NCI-H524 (cell line): Measurements from ENCODE around the gene DNAJB5.
"Not testable (repeated sequence)": the region's sequence is repeated elsewhere in the genome, so short reads cannot be mapped to it uniquely, and the experiment has no call there.

ENCODE experiments used
- DNase-seq, 2 experiments: peaks; one replicate each; lab custom pipeline; 2025; lab: John Stamatoyannopoulos, UW

DNAJB5 gene

DNA sequence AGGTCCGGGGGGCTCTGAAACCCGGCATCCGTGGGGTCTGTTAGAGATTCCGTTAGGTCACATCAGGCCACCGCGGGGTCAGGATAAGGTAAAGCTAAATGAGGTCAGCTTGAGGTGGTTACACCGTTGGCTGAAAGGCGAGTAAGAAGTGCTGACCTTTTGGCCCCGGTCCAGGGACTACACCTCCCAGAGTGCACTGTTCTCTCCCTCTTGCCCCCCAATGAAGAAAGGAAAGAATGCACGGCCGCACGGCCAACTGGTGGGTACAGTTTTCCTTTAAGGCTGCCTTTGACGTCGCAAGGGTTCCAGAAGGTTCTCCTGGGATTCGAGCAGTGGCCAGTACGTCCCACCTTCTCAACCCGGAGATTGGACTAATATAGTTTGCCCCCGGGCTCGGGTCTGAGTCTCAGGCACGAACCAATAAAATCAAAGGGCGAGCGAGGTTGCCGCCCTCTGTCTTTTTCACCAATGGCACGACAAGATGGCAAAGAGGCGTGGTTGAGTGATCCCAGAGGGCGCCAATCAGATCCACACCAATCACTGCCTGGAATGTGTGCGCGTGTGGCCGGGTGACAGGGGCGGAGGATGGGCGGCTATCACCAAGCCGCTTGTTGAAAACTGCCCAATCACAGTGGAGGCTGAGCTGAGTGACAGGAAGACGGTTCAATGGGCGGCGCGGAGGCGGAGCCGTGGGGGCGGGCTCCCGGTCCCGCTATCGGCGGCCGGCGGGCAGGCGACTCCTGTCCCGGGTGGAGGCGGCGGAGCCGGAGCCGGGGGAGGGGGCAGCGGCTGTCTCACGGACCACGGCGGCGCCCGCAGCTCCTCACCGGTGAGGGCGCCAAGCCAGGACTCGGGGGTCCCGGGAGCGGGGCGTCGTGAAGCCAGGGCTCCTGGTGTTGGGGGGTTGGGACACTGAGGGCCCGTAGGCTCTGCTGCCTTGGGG lies at the start of gene DNAJB5:
DNAJB5 (plus strand) TSS at position 743 of the 943 bp plus-strand sequence. CDS start 886 bp downstream, outside the sequence.
- peak; percentile 98 for DNase-seq

- not testable (repeated sequence) for DNase-seq
These were observed 49.6 kb upstream of the DNAJB5 start for GRCh38 chr9:34939989-34940388.

GRCh38 chr9:34948451-34948850 lies 41.1 kb upstream of the DNAJB5 start:
- no peak for DNase-seq

- DNase-seq, result no peak
These were observed 35.3 kb upstream of the DNAJB5 start for GRCh38 chr9:34954225-34954624.

GRCh38 chr9:34956066-34956465 lies 33.5 kb upstream of the DNAJB5 start:
- DNase-seq, result not testable (repeated sequence)

GRCh38 chr9:34956648-34957047 lies 32.9 kb upstream of the DNAJB5 start:
- DNase-seq, result no peak

- DNase-seq, result peak in 1 of 2 experiments; percentile 28
These were observed 31.8 kb upstream of the DNAJB5 start, which contains the start of gene PHF24 for GRCh38 chr9:34957492-34958410. PHF24 (plus strand) TSS chr9:34958285; CDS start chr9:34971299, 13,014 bp downstream.

DNA sequence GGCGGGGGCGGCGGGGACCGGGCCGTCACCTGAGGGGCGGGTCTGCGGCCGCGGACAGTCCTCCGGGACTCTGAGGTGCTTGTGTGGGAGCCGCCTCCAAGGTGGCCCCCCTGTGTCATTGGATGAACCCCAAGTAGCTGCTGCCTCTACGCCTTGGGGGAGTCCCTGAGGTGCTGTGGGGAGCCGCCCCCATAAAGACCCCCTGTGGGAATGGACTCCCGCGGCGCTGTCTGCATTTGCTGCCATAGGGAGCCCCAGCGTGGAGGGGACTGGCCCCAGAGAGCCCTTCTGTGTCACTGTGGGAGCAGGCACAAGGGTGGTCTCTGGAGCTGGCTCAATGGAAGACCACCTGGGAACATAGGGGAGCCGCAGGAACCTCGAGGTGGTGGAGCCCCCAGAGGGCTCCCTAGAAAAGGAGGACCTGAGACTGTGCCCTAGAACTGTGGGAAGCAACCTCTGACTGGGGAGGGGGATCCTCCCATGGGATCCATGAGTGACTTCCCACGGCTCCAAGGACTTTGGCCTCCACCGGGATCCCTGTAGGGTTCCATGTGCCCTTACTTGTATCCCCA lies 31.0 kb upstream of the DNAJB5 start:
- no peak for DNase-seq

- DNase-seq, result no peak
These were observed 30.1 kb upstream of the DNAJB5 start for GRCh38 chr9:34959461-34959860.

GRCh38 chr9:34961574-34962490 lies 27.7 kb upstream of the DNAJB5 start:
- no peak for DNase-seq

DNA sequence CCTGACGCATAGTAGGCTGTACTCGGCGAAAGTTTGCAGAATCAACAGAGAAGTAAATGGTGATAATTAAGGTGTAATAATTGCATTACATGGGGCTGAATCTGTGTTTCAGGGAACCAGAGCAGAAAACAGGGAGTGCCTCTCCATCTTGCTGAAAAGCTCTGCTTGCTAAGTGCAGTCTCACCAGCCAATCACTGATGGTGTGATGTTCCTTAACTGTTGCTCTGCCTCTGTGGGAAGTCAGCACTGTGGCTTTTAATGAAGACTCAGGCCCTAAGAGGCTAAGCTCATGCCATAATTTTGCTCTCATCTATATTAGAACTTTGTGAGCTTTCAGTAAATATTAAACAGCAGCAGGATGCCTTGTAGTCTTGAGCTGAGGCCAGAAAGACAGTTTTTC lies 27.0 kb upstream of the DNAJB5 start:
- no peak for DNase-seq

- DNase-seq, result no peak
These were observed 26.0 kb upstream of the DNAJB5 start for GRCh38 chr9:34963552-34963951.

DNA sequence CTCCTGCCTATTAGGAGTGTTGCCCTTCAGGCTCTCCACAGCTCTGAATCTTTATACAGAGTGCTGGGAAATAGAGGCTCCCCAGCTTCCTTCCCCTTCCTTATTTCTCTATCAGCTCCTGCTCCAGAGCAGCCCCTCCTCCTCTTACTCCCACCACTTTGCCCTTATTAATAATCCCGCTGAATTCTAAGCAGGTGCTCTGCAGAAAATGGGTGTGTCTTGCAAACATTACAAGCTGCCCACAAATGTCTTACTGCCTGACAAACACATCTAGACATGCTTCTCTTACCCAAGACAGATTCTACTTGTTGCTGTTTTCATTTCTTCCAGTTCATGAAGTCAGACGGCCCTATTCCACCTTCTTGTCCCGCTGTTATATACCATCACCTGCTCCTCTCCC lies 25.1 kb upstream of the DNAJB5 start:
- peak in 1 of 2 experiments; percentile 53 for DNase-seq

DNA sequence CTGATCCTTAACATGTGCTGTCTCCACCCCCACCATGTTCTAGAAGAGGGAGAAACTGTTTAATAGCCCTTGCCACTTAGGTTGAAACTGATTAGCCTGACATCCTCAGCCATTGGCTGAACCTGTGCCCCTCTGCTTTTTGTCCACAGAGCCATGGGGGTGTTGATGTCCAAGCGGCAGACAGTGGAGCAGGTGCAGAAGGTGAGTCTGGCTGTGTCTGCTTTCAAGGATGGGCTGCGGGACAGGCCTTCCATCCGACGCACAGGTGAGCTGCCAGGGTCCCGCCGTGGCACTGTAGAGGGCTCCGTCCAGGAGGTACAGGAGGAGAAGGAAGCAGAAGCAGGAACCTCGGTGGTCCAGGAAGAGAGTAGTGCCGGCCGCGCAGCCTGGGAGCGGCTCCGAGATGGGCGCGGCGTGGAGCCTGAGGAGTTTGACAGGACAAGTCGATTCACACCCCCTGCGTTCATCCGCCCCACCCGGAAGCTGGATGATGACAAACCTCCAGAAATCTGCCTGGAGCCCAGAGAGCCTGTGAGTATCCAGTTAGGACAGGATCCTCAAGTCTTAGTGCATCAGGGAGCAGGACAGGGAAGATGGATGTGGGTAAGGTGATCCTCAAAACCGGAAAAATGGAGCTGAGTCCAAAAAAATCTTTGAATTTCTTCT lies 18.3 kb upstream of the DNAJB5 start:
- DNase-seq, result no peak

- no peak for DNase-seq
These were observed 14.9 kb upstream of the DNAJB5 start for GRCh38 chr9:34974664-34975063.

DNA sequence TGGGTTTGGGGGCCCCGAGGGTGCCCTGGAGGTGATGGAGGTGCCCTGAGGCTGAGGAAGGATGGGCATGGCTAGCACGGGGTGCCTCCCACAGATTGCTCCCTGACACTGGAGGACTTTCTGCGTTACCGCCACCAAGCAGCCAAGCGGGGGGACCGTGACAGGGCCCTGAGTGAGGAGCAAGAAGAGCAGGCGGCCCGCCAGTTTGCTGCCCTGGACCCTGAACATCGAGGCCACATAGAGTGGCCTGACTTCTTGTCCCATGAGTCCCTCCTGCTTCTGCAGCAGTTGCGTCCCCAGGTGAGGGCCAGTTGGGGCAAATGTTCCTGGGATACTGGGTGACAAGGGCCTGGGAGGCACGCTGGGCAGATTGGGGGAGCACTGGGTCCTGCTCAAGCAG lies 13.1 kb upstream of the DNAJB5 start:
- no peak for DNase-seq

DNA sequence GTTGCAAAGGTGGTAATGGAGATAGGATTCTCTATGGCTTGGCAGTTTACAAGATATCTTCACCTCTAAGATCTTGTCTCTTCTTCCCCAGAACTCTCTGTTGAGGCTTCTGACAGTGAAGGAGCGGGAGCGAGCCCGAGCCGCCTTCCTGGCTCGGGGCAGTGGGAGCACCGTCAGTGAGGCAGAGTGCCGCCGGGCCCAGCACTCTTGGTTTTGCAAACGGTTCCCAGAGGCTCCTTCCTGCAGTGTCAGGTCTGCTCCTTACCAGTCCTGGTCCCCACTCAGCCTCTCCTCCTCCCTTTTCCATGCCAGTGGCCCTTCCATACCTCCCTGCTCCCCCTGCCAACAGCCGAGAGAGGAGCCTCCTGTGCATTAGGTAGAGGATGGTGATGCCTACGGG lies 12.6 kb upstream of the DNAJB5 start:
- no peak for DNase-seq

- no peak for DNase-seq
These were observed 9.3 kb upstream of the DNAJB5 start for GRCh38 chr9:34980181-34980761.

GRCh38 chr9:34982361-34982760 lies 7.2 kb upstream of the DNAJB5 start:
- DNase-seq, result no peak

GRCh38 chr9:34983209-34983608 lies 6.3 kb upstream of the DNAJB5 start:
- no peak for DNase-seq
